NB4 (cell line): ENCODE measurements around the gene EFCAB7.

Source experiments
- DNase-seq: peaks from one replicate; pipeline ENCODE4 v3.0.0; 2010; ENCODE audit warnings: low read depth
- H3K4me3 ChIP-seq: one replicate; pipeline ENCODE4 v1.5.1; 2011; ENCODE audit warnings: mild to moderate bottlenecking, low read depth, low read length, moderate library complexity
- CTCF ChIP-seq: IDR thresholded peaks from one replicate; pipeline ENCODE4 v1.5.1; 2012; ENCODE audit warnings: low read depth, low read length
- MAX ChIP-seq: IDR thresholded peaks from 2 replicates; pipeline ENCODE4 v1.6.1; 2011; ENCODE audit warnings: low read depth, low read length
- MYC ChIP-seq: IDR thresholded peaks from 2 replicates; pipeline ENCODE4 v1.6.1; 2011; ENCODE audit warnings: low read depth, low read length
- POLR2A ChIP-seq: IDR thresholded peaks from 2 replicates; pipeline ENCODE4 v1.6.1; 2011; ENCODE audit warnings: mild to moderate bottlenecking; ENCODE audit not compliant: insufficient read length; ENCODE audit errors: extremely low read depth

EFCAB7 gene

GRCh38 chr1:63516629-63517028 lies 6.7 kb upstream of the EFCAB7 start:
- no peak for TF ChIP-seq MAX
- no peak for TF ChIP-seq CTCF
- TF ChIP-seq MYC, result no peak
- no peak for TF ChIP-seq POLR2A
- H3K4me3 ChIP-seq, result no peak overlapping the region
- DNase-seq, result no peak

GRCh38 chr1:63523738-63524137 lies 413 bp downstream of the EFCAB7 start:
- peak overlapping the region; percentile 95 for H3K4me3 ChIP-seq
- TF ChIP-seq CTCF (no peak), MAX (no peak), POLR2A (no peak), MYC (no peak)
- no peak for DNase-seq

- DNase-seq, result peak; percentile 4
- no peak for TF ChIP-seq MYC
- TF ChIP-seq MAX, result no peak
- TF ChIP-seq CTCF, result no peak
- TF ChIP-seq POLR2A, result no peak
- peak overlapping the region; percentile 95 for H3K4me3 ChIP-seq
These were observed 876 bp downstream of the EFCAB7 start for GRCh38 chr1:63524201-63524600.

GRCh38 chr1:63532727-63533126 lies 9.4 kb downstream of the EFCAB7 start:
- H3K4me3 ChIP-seq, result no peak overlapping the region
- no peak for DNase-seq
- TF ChIP-seq CTCF, result no peak
- TF ChIP-seq MYC, result no peak
- no peak for TF ChIP-seq POLR2A
- no peak for TF ChIP-seq MAX

GRCh38 chr1:63533931-63534330 lies 10.6 kb downstream of the EFCAB7 start:
- no peak for DNase-seq
- TF ChIP-seq CTCF (no peak), POLR2A (no peak)
- H3K4me3 ChIP-seq, result no peak overlapping the region

- no peak for DNase-seq
- no peak overlapping the region for H3K4me3 ChIP-seq
- TF ChIP-seq CTCF, result no peak
- TF ChIP-seq MYC, result no peak
- TF ChIP-seq POLR2A, result no peak
- no peak for TF ChIP-seq MAX
These were observed 11.1 kb downstream of the EFCAB7 start for GRCh38 chr1:63534406-63534805.
